Liver (tissue), 9 donors: ENCODE results near the gene MAP3K3. TPM values are rescaled to one million over a fixed set of nuclear protein-coding genes. Genes with fewer than 3 reads are reported as not detected.

ENCODE experiments used
- DNase-seq: peaks from one replicate; pipeline ENCODE4 v3.0.0-alpha.2; 2017; ENCODE audit warnings: low spot score
- H3K27ac ChIP-seq, 2 donors: one replicate each; pipeline ENCODE4 v1.7.0; 2013; ENCODE audit warnings: inconsistent platforms in 2 of 2, low read length in 2 of 2, control low read depth in 1 of 2, low read depth in 1 of 2, mild to moderate bottlenecking in 1 of 2
- H3K27me3 ChIP-seq, 4 donors: one replicate each; pipeline versions ENCODE4 v1.6.1 to v1.7.0; 2013; ENCODE audit warnings: low read length in 3 of 4, inconsistent platforms in 1 of 4, mild to moderate bottlenecking in 1 of 4, moderate library complexity in 1 of 4; ENCODE audit not compliant: control insufficient read depth in 4 of 4, insufficient read depth in 4 of 4
- H3K36me3 ChIP-seq, 4 donors: one replicate each; pipeline versions ENCODE4 v1.6.1 to v1.7.0; 2013; ENCODE audit warnings: low read length in 3 of 4, mild to moderate bottlenecking in 3 of 4, low read depth in 1 of 4, moderate library complexity in 1 of 4; ENCODE audit not compliant: control insufficient read depth in 4 of 4, insufficient read depth in 3 of 4
- H3K4me1 ChIP-seq, 4 donors: one replicate each; pipeline versions ENCODE4 v1.6.1 to v1.7.0; 2013; ENCODE audit warnings: low read length in 3 of 4, mild to moderate bottlenecking in 3 of 4, moderate library complexity in 1 of 4; ENCODE audit not compliant: control insufficient read depth in 4 of 4, insufficient read depth in 4 of 4
- H3K4me3 ChIP-seq, 3 donors: one replicate each; pipeline versions ENCODE4 v1.6.1 to v1.7.0; 2013; ENCODE audit warnings: low read length in 3 of 3, control low read depth in 1 of 3, low read depth in 1 of 3, mild to moderate bottlenecking in 1 of 3
- H3K9ac ChIP-seq, 2 donors: one replicate each; pipeline ENCODE4 v1.7.0; 2013; ENCODE audit warnings: low read length in 2 of 2, mild to moderate bottlenecking in 2 of 2, moderate library complexity in 2 of 2, control low read depth in 1 of 2, low read depth in 1 of 2
- H3K9me3 ChIP-seq, 4 donors: one replicate each; pipeline versions ENCODE4 v1.6.1 to v1.7.0; 2013; ENCODE audit warnings: low read length in 3 of 4; ENCODE audit not compliant: control insufficient read depth in 4 of 4
- ATF3 ChIP-seq: IDR thresholded peaks from 2 replicates; pipeline ENCODE4 v1.6.1; 2016; ENCODE audit warnings: antibody characterized with exemption
- EGR1 ChIP-seq, 2 donors: IDR thresholded peaks; 2 replicates each; pipeline ENCODE4 v1.6.1; 2016 to 2018; ENCODE audit warnings: antibody characterized with exemption in 2 of 2, low read depth in 2 of 2
- FOXA2 ChIP-seq: IDR thresholded peaks from 2 replicates; pipeline ENCODE4 v1.6.1; 2016; ENCODE audit warnings: antibody characterized with exemption
- HNF4G ChIP-seq: IDR thresholded peaks from 2 replicates; pipeline ENCODE4 v1.6.1; 2016; ENCODE audit warnings: antibody characterized with exemption
- JUND ChIP-seq, 2 donors: IDR thresholded peaks; 2 replicates each; pipeline ENCODE4 v1.6.1; 2016; ENCODE audit warnings: antibody characterized with exemption in 2 of 2
- NR2F2 ChIP-seq: IDR thresholded peaks from 2 replicates; pipeline ENCODE4 v1.6.1; 2016; ENCODE audit warnings: antibody characterized with exemption
- REST ChIP-seq: IDR thresholded peaks from 2 replicates; pipeline ENCODE4 v1.6.1; 2016; ENCODE audit warnings: antibody characterized with exemption, mild to moderate bottlenecking
- TAF1 ChIP-seq: conservative IDR thresholded peaks from 2 replicates; pipeline ENCODE4 v1.6.1; 2016; ENCODE audit warnings: antibody characterized with exemption, mild to moderate bottlenecking
- YY1 ChIP-seq: IDR thresholded peaks from 2 replicates; pipeline ENCODE4 v1.6.1; 2016; ENCODE audit warnings: antibody characterized with exemption, mild to moderate bottlenecking
- WGBS: extraction: QIAGEN DNeasy Blood & Tissue Kit; methylation state at CpG from one replicate; pipeline ENCODE4 v1.1.7; 2013; 5-methylcytosine and 5-hydroxymethylcytosine counted together
- polyA plus RNA-seq, 2 donors: library from polyadenylated mRNA; stranded (reverse) in 1 of 2; unstranded in 1 of 2; fragments of 200-250 nt in 1 of 2; fragments of >200 nt in 1 of 2; fragmentation: Nextera tagmentation in 1 of 2; extraction: Ambion mirVana in 1 of 2; gene quantifications; one replicate each; pipeline versions ENCODE4 v1.2.1 to v1.2.3, GENCODE V29; 2013 to 2015
- total RNA-seq, 2 donors: library from RNA; depleted of rRNA; stranded (reverse); fragments of >200 nt; gene quantifications; one replicate each; pipeline ENCODE4 v1.2.3, GENCODE V29; 2014
- TF ChIP-seq, protein P1 (sequence below): fragments of 150-350 bp; IDR thresholded peaks from 2 replicates; pipeline ENCODE4 v1.5.1; 2017; ENCODE audit warnings: improper control_type of control experiment, low read depth, low read length; ENCODE audit not compliant: missing input control
- donor health status: healthy.
- donor health status: healthy.
- donor health status: healthy.
- donor health status: healthy.
- donor health status: healthy.

The MAP3K3 gene
- total and polyA plus RNA-seq, 4 donors, result 3.9 to 28.7 (median 11.0) TPM

DNA sequence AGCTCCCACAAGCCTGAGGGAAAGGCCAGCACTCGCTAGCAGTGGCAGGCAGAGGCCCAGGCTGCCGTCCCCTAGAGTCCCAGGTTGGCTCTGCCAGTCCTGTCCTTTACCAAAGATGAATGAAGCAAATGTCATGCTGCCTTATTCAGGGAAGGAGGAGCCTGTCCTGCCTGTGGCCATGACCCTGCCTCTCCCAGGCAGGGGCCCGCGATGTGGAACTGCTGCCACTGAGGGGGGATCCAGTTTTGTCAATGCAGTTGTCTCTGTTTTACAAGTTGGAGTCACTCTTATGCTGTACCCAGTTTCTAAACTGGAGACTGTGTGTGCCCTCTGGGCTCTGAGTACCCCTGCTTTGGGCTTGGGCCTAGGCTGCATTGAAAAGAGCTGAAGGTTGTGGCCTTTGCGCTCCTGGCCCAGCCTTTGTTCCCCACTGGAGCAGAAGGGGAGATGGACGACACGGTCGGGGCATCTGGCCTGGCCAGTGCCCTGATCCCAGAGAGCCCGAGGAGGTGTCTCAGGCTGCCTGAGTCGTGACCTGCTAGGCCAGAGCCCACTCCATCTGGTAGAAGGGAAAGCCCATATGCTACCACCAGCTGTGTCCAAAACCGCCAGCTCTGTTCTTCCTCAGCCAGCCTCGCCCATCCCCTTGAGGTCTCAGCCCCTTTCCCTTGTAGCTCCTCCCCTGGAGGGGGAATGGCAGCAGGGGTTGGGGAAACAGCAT is 72.2 kb downstream of the MAP3K3 start:
- no peak overlapping the region for H3K4me3 ChIP-seq
- H3K27me3 ChIP-seq, result no peaks in the 10 kb centered on the region
- peaks cover 22 to 48% (median 38%) of the 10 kb centered on the region in 4 donors for H3K36me3 ChIP-seq
- H3K4me1 ChIP-seq, result peaks cover 12 to 30% (median 19%) of the 10 kb centered on the region in 4 donors
- H3K27ac ChIP-seq, result no peak overlapping the region
- no peak for DNase-seq
- WGBS, result 95% methylated on average over 12 of the region's 12 CpGs
- H3K9me3 ChIP-seq, result no peaks in the 10 kb centered on the region
- no peak overlapping the region for H3K9ac ChIP-seq
- TF ChIP-seq FOXA2, result no peak
- TF ChIP-seq, protein P1, sequence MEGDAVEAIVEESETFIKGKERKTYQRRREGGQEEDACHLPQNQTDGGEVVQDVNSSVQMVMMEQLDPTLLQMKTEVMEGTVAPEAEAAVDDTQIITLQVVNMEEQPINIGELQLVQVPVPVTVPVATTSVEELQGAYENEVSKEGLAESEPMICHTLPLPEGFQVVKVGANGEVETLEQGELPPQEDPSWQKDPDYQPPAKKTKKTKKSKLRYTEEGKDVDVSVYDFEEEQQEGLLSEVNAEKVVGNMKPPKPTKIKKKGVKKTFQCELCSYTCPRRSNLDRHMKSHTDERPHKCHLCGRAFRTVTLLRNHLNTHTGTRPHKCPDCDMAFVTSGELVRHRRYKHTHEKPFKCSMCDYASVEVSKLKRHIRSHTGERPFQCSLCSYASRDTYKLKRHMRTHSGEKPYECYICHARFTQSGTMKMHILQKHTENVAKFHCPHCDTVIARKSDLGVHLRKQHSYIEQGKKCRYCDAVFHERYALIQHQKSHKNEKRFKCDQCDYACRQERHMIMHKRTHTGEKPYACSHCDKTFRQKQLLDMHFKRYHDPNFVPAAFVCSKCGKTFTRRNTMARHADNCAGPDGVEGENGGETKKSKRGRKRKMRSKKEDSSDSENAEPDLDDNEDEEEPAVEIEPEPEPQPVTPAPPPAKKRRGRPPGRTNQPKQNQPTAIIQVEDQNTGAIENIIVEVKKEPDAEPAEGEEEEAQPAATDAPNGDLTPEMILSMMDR, result no peak
- no peak for TF ChIP-seq TAF1
- no peak for TF ChIP-seq YY1
- no peak for TF ChIP-seq ATF3
- TF ChIP-seq REST, result no peak

GRCh38 chr17:63694950-63695773 is 72.9 kb downstream of the MAP3K3 start:
- Histone ChIP-seq H3K36me3 (peaks cover 18 to 40% (median 31%) of the 10 kb centered on the region in 4 donors), H3K4me3 (no peak overlapping the region), H3K4me1 (peaks cover 14 to 32% (median 19%) of the 10 kb centered on the region in 4 donors), H3K27ac (no peak overlapping the region), H3K27me3 (no peaks in the 10 kb centered on the region), H3K9me3 (no peaks in the 10 kb centered on the region), H3K9ac (no peak overlapping the region)
- WGBS, result 85% methylated on average over 15 of the region's 15 CpGs
- TF ChIP-seq NR2F2 (no peak), REST (no peak), EGR1 (IDR thresholded peaks at IDR 0.05; ENCODE audit: low read depth in 2 of 2) (no peak), HNF4G (no peak), JUND (IDR thresholded peaks at IDR 0.05) (no peak)
- DNase-seq, result no peak
